ENCODE data around the gene CCDC69. TPM values are rescaled to one million over a fixed set of nuclear protein-coding genes. Genes with fewer than 3 reads are reported as not detected.
A peak's percentile ranks its signal among the peaks of the same experiment; 100 is the strongest.
"Not testable (repeated sequence)": the region's sequence is repeated elsewhere in the genome, so short reads cannot be mapped to it uniquely, and the experiment has no call there.

The CCDC69 gene
- total and polyA plus RNA-seq, 4 donors = 15.4 to 73.6 (median 61.9) TPM

DNA sequence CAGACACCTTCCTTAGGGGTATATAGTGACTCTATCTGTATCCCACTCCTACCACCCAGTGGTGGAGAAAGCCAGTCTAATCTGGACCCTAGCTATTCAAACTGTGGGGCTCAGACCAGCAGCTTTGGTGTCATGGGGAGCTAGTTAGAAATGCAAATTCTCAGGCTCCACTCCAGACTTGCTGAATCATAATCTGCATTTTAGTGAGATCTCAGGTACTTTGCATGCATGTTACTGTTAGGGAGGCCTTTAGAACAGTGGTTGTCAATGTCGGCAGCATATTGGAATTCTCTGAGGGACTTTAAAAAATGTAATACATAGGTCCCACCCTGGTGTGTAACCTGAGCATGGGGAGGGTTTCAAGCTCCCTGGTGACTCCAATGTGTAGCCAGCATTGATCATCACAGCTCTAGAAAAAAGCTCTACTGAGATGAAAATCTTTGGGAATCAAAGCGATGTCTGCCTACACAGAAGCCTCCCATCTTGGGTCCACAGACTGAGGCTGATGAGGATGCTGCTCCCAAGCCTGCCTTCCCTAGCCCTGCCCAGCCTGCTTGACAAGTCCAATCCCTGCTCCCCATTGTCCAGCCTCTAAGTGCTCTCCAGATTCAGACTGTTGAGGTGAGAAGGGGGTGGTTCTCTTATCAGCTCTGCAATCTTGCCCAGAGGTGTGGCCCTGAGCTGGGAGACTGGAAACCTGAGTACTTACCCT, 17.2 kb upstream of the CCDC69 start:
- peak; percentile 82 for ATAC-seq (ENCODE audit: insufficient read depth, low FRiP score)
- Histone ChIP-seq H3K9ac (ENCODE audit: insufficient read depth in 1 of 2, low read length in 2 of 2) (no peak overlapping the region), H3K4me1 (ENCODE audit: control insufficient read depth in 5 of 5, insufficient read depth in 5 of 5, low read length in 5 of 5) (peaks cover 0 to 5% (median 0%) of the 10 kb centered on the region in 5 donors), H3K27me3 (ENCODE audit: control insufficient read depth in 3 of 3, insufficient read depth in 3 of 3, low read length in 2 of 3) (no peaks in the 10 kb centered on the region), H3K4me3 (no peak overlapping the region), H3K27ac (ENCODE audit: low read depth in 1 of 2, low read length in 1 of 2) (no peak overlapping the region), H3K9me3 (ENCODE audit: control insufficient read depth in 4 of 4, insufficient read depth in 3 of 4, low read length in 3 of 4) (no peaks in the 10 kb centered on the region), H3K36me3 (ENCODE audit: control insufficient read depth in 4 of 4, insufficient read depth in 4 of 4, low read length in 4 of 4) (no peaks in the 10 kb centered on the region)
- 73 to 93% methylated on average over 2 of the region's 2 CpGs for WGBS, 2 donors
- TF ChIP-seq, protein P1, sequence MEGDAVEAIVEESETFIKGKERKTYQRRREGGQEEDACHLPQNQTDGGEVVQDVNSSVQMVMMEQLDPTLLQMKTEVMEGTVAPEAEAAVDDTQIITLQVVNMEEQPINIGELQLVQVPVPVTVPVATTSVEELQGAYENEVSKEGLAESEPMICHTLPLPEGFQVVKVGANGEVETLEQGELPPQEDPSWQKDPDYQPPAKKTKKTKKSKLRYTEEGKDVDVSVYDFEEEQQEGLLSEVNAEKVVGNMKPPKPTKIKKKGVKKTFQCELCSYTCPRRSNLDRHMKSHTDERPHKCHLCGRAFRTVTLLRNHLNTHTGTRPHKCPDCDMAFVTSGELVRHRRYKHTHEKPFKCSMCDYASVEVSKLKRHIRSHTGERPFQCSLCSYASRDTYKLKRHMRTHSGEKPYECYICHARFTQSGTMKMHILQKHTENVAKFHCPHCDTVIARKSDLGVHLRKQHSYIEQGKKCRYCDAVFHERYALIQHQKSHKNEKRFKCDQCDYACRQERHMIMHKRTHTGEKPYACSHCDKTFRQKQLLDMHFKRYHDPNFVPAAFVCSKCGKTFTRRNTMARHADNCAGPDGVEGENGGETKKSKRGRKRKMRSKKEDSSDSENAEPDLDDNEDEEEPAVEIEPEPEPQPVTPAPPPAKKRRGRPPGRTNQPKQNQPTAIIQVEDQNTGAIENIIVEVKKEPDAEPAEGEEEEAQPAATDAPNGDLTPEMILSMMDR (IDR thresholded peaks at IDR 0.05; ENCODE audit: control extremely low read depth, extremely low read depth) = no peak
- peak; percentile 57 to 82 (median 68) for DNase-seq

DNA sequence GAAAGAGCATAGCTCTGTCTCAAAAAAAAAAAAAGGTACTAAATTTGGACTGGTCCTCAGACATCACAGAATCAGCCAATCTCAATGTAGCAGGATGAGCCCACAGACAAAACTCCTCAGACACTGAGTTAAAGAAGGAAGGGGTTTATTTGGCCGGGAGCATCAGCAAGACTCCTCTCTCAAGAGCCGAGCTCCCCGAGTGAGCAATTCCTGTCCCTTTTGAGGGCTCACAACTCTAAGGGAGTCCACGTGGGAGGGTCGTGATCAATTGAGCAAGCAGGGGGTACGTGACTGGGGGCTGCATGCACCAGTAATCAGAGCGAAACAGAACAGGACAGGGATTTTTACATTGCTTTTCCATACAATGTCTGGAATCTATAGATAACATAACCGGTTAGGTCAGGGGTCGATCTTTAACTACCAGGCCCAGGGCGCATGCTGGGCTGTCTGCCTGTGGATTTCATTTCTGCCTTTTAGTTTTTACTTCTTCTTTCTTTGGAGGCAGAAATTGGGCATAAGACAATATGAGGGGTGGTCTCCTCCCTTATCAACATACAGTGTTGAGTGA, 16.5 kb upstream of the CCDC69 start:
- H3K27me3 ChIP-seq (ENCODE audit: control insufficient read depth in 3 of 3, insufficient read depth in 3 of 3, low read length in 2 of 3); H3K9me3 ChIP-seq (ENCODE audit: control insufficient read depth in 4 of 4, insufficient read depth in 3 of 4, low read length in 3 of 4); H3K4me3 ChIP-seq; H3K27ac ChIP-seq (ENCODE audit: low read depth in 1 of 2, low read length in 1 of 2); H3K36me3 ChIP-seq (ENCODE audit: control insufficient read depth in 4 of 4, insufficient read depth in 4 of 4, low read length in 4 of 4); DNase-seq; H3K9ac ChIP-seq (ENCODE audit: insufficient read depth in 1 of 2, low read length in 2 of 2); H3K4me1 ChIP-seq (ENCODE audit: control insufficient read depth in 5 of 5, insufficient read depth in 5 of 5, low read length in 5 of 5); ATAC-seq (ENCODE audit: insufficient read depth, low FRiP score): not testable (repeated sequence)
- 85 to 88% methylated on average over 10 of the region's 10 CpGs for WGBS, 2 donors

DNA sequence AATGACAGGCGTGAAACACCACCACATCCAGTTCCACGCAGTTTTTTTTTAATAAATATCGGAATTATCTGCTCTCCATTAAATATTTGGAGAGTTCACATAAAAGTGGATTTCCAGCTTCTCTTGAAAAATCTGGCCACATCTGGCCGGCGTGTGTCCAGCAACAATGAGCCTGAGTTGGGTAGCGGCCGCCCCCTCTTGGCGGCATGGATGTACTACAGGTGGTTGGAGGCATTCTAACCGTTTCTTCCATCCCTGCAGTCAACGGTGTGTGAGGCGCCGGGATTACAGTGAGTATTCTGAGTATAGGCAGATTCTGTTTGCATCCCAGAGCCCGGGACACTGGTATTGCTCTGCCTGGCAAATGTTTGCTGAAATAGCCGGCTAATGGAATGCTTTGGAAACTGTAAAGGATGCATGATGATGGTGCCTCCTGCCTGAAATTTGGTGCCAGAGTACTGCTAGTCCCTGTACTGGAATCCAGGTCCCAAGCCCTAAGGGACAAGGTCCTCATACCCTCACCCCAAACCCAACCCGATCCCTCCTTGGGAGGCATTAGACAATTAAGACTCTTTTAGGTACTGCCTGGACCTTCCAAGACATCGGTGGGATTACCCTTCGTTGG, 15.5 kb upstream of the CCDC69 start:
- Histone ChIP-seq H3K36me3 (ENCODE audit: control insufficient read depth in 4 of 4, insufficient read depth in 4 of 4, low read length in 4 of 4) (no peaks in the 10 kb centered on the region), H3K4me1 (ENCODE audit: control insufficient read depth in 5 of 5, insufficient read depth in 5 of 5, low read length in 5 of 5) (peaks cover 0 to 13% (median 3%) of the 10 kb centered on the region in 5 donors), H3K27me3 (ENCODE audit: control insufficient read depth in 3 of 3, insufficient read depth in 3 of 3, low read length in 2 of 3) (no peaks in the 10 kb centered on the region), H3K27ac (ENCODE audit: low read depth in 1 of 2, low read length in 1 of 2) (peak overlapping the region in 1 of 2 donors; percentile 83), H3K9me3 (ENCODE audit: control insufficient read depth in 4 of 4, insufficient read depth in 3 of 4, low read length in 3 of 4) (no peaks in the 10 kb centered on the region), H3K4me3 (no peak overlapping the region), H3K9ac (ENCODE audit: insufficient read depth in 1 of 2, low read length in 2 of 2) (no peak overlapping the region)
- peak; percentile 70 to 87 (median 85) for DNase-seq
- peak; percentile 65 for ATAC-seq (ENCODE audit: insufficient read depth, low FRiP score)
- 21 to 24% methylated on average over 17 of the region's 17 CpGs for WGBS, 2 donors
- TF ChIP-seq, protein P1 (IDR thresholded peaks at IDR 0.05; ENCODE audit: control extremely low read depth, extremely low read depth) = peak; percentile 84

DNA sequence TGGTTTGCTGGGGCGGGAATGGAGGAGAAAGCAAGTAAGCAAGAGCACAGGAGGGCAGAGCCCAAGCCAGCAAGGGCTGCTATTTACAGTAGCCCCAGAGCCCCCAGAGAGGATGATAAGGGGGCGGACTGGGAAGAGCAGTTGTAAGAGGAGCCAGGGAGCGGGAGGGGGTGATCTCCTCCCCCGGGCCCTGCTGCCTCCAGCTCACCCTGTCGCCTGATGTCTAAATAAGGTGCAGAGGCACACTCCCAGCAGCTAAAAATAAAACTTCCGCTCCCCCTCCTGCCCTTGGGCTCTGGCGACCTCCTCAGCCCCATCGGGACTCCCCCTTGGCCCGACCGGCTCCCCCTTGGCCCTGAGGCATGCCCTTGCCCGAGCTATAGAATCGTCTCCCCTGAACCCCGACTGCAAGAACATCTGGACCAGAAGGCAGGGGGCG, 14.4 kb upstream of the CCDC69 start:
- H3K27ac ChIP-seq (ENCODE audit: low read depth in 1 of 2, low read length in 1 of 2) = peak overlapping the region in 1 of 2 donors; percentile 83
- WGBS, 2 donors = 69 to 79% methylated on average over 14 of the region's 14 CpGs
- H3K4me1 ChIP-seq (ENCODE audit: control insufficient read depth in 5 of 5, insufficient read depth in 5 of 5, low read length in 5 of 5) = peaks cover 0 to 14% (median 3%) of the 10 kb centered on the region in 5 donors
- DNase-seq (peak in 1 of 3 donors; percentile 21), ATAC-seq (ENCODE audit: insufficient read depth, low FRiP score) (no peak)
- no peaks in the 10 kb centered on the region for H3K9me3 ChIP-seq (ENCODE audit: control insufficient read depth in 4 of 4, insufficient read depth in 3 of 4, low read length in 3 of 4)
- no peak overlapping the region for H3K9ac ChIP-seq (ENCODE audit: insufficient read depth in 1 of 2, low read length in 2 of 2)
- H3K4me3 ChIP-seq = no peak overlapping the region
- H3K36me3 ChIP-seq (ENCODE audit: control insufficient read depth in 4 of 4, insufficient read depth in 4 of 4, low read length in 4 of 4) = no peaks in the 10 kb centered on the region
- H3K27me3 ChIP-seq (ENCODE audit: control insufficient read depth in 3 of 3, insufficient read depth in 3 of 3, low read length in 2 of 3) = no peaks in the 10 kb centered on the region
- TF ChIP-seq, protein P1 (IDR thresholded peaks at IDR 0.05; ENCODE audit: control extremely low read depth, extremely low read depth) = no peak

Measured in lung (tissue), 12 donors.